H9 (cell line): Measurements from ENCODE around the gene FMC1. TPM values are rescaled to one million over a fixed set of nuclear protein-coding genes. Genes with fewer than 3 reads are reported as not detected.

Source experiments
- DNase-seq: peaks from one replicate; pipeline ENCODE4 v3.0.0-alpha.2; 2017
- H2AFZ ChIP-seq: one replicate; pipeline ENCODE4 v1.6.1; 2013; ENCODE audit warnings: mild to moderate bottlenecking, low read length, control low read depth, moderate library complexity
- H2AK5ac ChIP-seq: 2 replicates; pipeline ENCODE4 v1.6.1; 2013; ENCODE audit warnings: low read length, control low read depth, mixed read lengths; ENCODE audit not compliant: insufficient read length
- H2BK120ac ChIP-seq: one replicate; pipeline ENCODE4 v1.6.1; 2013; ENCODE audit warnings: low read depth, mild to moderate bottlenecking, low read length, control low read depth, inconsistent platforms; ENCODE audit not compliant: poor library complexity, severe bottlenecking
- H2BK12ac ChIP-seq: 2 replicates; pipeline ENCODE4 v1.6.1; 2013; ENCODE audit warnings: low read length, control low read depth, mixed read lengths, low read depth; ENCODE audit not compliant: insufficient read length
- H2BK15ac ChIP-seq: 2 replicates; pipeline ENCODE4 v1.6.1; 2013; ENCODE audit warnings: low read depth, low read length, control low read depth
- H2BK20ac ChIP-seq: one replicate; pipeline ENCODE4 v1.6.1; 2013; ENCODE audit warnings: low read depth, mild to moderate bottlenecking, low read length, control low read depth, inconsistent platforms; ENCODE audit not compliant: poor library complexity, severe bottlenecking
- H2BK5ac ChIP-seq: 2 replicates; pipeline ENCODE4 v1.6.1; 2013; ENCODE audit warnings: low read length, control low read depth, mixed read lengths; ENCODE audit not compliant: insufficient read length
- H3K14ac ChIP-seq: 2 replicates; pipeline ENCODE4 v1.6.1; 2013; ENCODE audit warnings: low read length, control low read depth; ENCODE audit not compliant: insufficient read depth
- H3K18ac ChIP-seq: 2 replicates; pipeline ENCODE4 v1.6.1; 2013; ENCODE audit warnings: low read depth, mild to moderate bottlenecking, mixed read lengths, low read length, control low read depth; ENCODE audit not compliant: insufficient read length
- H3K23ac ChIP-seq: 2 replicates; pipeline ENCODE4 v1.6.1; 2013; ENCODE audit warnings: low read length, control low read depth, mixed read lengths, low read depth; ENCODE audit not compliant: insufficient read length
- H3K23me2 ChIP-seq: 2 replicates; pipeline ENCODE4 v1.6.1; 2013; ENCODE audit warnings: low read depth, mild to moderate bottlenecking, mixed read lengths, low read length, control low read depth; ENCODE audit not compliant: insufficient read length, poor library complexity, severe bottlenecking
- H3K27ac ChIP-seq: 2 replicates; pipeline ENCODE4 v1.5.1; 2013; ENCODE audit warnings: low read length, control low read depth, mixed read lengths, low read depth; ENCODE audit not compliant: insufficient read length
- H3K27me3 ChIP-seq: 2 replicates; pipeline ENCODE4 v1.6.1; 2013; ENCODE audit warnings: low read length, control low read depth, inconsistent platforms; ENCODE audit not compliant: insufficient read depth
- H3K4ac ChIP-seq: 2 replicates; pipeline ENCODE4 v1.6.1; 2013; ENCODE audit warnings: low read depth, mild to moderate bottlenecking, control low read depth, inconsistent platforms, low read length, moderate library complexity
- H3K4me1 ChIP-seq: 2 replicates; pipeline ENCODE4 v1.6.1; 2013; ENCODE audit warnings: low read length, control low read depth, inconsistent platforms; ENCODE audit not compliant: insufficient read depth
- H3K4me2 ChIP-seq: 2 replicates; pipeline ENCODE4 v1.6.1; 2013; ENCODE audit warnings: low read length, control low read depth, mixed read lengths; ENCODE audit not compliant: insufficient read length, insufficient read depth
- H3K56ac ChIP-seq: 2 replicates; pipeline ENCODE4 v1.6.1; 2013; ENCODE audit warnings: low read depth, mild to moderate bottlenecking, mixed read lengths, low read length, control low read depth; ENCODE audit not compliant: insufficient read length
- H3K79me1 ChIP-seq: 2 replicates; pipeline ENCODE4 v1.6.1; 2013; ENCODE audit warnings: low read depth, mild to moderate bottlenecking, moderate library complexity, low read length, control low read depth, inconsistent platforms; ENCODE audit not compliant: insufficient read depth, poor library complexity, severe bottlenecking
- H3K79me2 ChIP-seq: 2 replicates; pipeline ENCODE4 v1.6.1; 2013; ENCODE audit warnings: low read length, control low read depth, inconsistent platforms; ENCODE audit not compliant: insufficient read depth
- H3K9ac ChIP-seq: 2 replicates; pipeline ENCODE4 v1.6.1; 2013; ENCODE audit warnings: low read length, control low read depth, mixed read lengths; ENCODE audit not compliant: insufficient read length; ENCODE audit errors: extremely low read depth
- H3K9me3 ChIP-seq: one replicate; pipeline ENCODE4 v1.6.1; 2013; ENCODE audit warnings: low read depth, low read length, inconsistent platforms; ENCODE audit not compliant: control insufficient read depth
- H3T11ph ChIP-seq: one replicate; pipeline ENCODE4 v1.6.1; 2013; ENCODE audit warnings: mild to moderate bottlenecking, low read length, control low read depth, inconsistent platforms
- H4K20me1 ChIP-seq: one replicate; pipeline ENCODE4 v1.6.1; 2013; ENCODE audit not compliant: control insufficient read depth, insufficient read length, insufficient read depth
- H4K5ac ChIP-seq: 2 replicates; pipeline ENCODE4 v1.6.1; 2013; ENCODE audit warnings: low read depth, mild to moderate bottlenecking, mixed read lengths, low read length, control low read depth; ENCODE audit not compliant: insufficient read length
- H4K8ac ChIP-seq: replicated peaks from 2 replicates; pipeline ENCODE4 v1.6.1; 2013; ENCODE audit warnings: low read length, control low read depth, mixed read lengths, low read depth; ENCODE audit not compliant: insufficient read length
- H4K91ac ChIP-seq: 2 replicates; pipeline ENCODE4 v1.6.1; 2013; ENCODE audit warnings: low read depth, mild to moderate bottlenecking, moderate library complexity, mixed read lengths, low read length, control low read depth; ENCODE audit not compliant: insufficient read length
- H3K27ac Mint-ChIP-seq, 3 experiments: 2 replicates in 2 of 3; 3 replicates in 1 of 3; pipeline ENCODE4 v1.8.0; 2020 to 2021; ENCODE audit warnings: mixed read lengths in 3 of 3, mild to moderate bottlenecking in 1 of 3, moderate library complexity in 1 of 3
- H3K27me3 Mint-ChIP-seq: 2 replicates; pipeline ENCODE4 v1.8.0; 2021; ENCODE audit warnings: low read depth, mild to moderate bottlenecking, moderate library complexity, mixed read lengths
- H3K36me3 Mint-ChIP-seq, 3 experiments: 2 replicates in 2 of 3; 3 replicates in 1 of 3; pipeline ENCODE4 v1.8.0; 2020 to 2021; ENCODE audit warnings: low read depth in 3 of 3, mixed read lengths in 3 of 3; ENCODE audit not compliant: insufficient read depth in 1 of 3
- H3K4me1 Mint-ChIP-seq, 2 experiments: 2 replicates each; pipeline ENCODE4 v1.8.0; 2020; ENCODE audit warnings: mixed read lengths in 2 of 2
- H3K4me3 Mint-ChIP-seq, 2 experiments: 2 replicates in 1 of 2; 3 replicates in 1 of 2; pipeline ENCODE4 v1.8.0; 2020 to 2021; ENCODE audit warnings: mild to moderate bottlenecking in 2 of 2, mixed read lengths in 2 of 2, moderate library complexity in 1 of 2
- H3K9me3 Mint-ChIP-seq, 2 experiments: 2 replicates in 1 of 2; 3 replicates in 1 of 2; pipeline ENCODE4 v1.8.0; 2020; ENCODE audit warnings: mild to moderate bottlenecking in 2 of 2, mixed read lengths in 2 of 2, moderate library complexity in 1 of 2
- CTCF ChIP-seq: fragments of 200-600 bp; sonication (generic); conservative IDR thresholded peaks from 3 replicates; pipeline ENCODE4 v1.8.0; 2021; ENCODE audit warnings: antibody characterized with exemption, mild to moderate bottlenecking
- WGBS: extraction: QIAGEN DNeasy Blood & Tissue Kit; methylation state at CpG from one replicate; pipeline ENCODE4 v1.1.7; 2013; ENCODE audit warnings: missing lambda C conversion rate, low lambda C conversion rate, mixed read lengths; ENCODE audit not compliant: insufficient read length; ENCODE audit errors: extremely low coverage; 5-methylcytosine and 5-hydroxymethylcytosine counted together
- total RNA-seq: library from RNA; stranded (reverse); gene quantifications from 2 replicates; pipeline ENCODE4 v1.2.1, GENCODE V29; 2021

FMC1 gene
- total RNA-seq, 1 experiment from 2014 or later: 10.9 TPM

- H4K20me1 ChIP-seq: no peaks in the 10 kb centered on the region
- Mint-ChIP-seq H3K4me3 (no peak overlapping the region), H3K36me3 (peaks cover 25 to 52% (median 51%) of the 10 kb centered on the region in 3 experiments; a peak in 6 of 7 replicates), H3K4me1 (no peaks in the 10 kb centered on the region), H3K27ac (no peak overlapping the region), H3K27me3 (no peaks in the 10 kb centered on the region), H3K9me3 (no peaks in the 10 kb centered on the region)
- H3K23ac ChIP-seq: no peak overlapping the region
- no peak overlapping the region for H3K56ac ChIP-seq
- no peak for DNase-seq
- H2BK12ac ChIP-seq: no peak overlapping the region
- no peak overlapping the region for H3T11ph ChIP-seq
- WGBS: no CpG with 5 or more reads among the region's 6 CpGs
- no peaks in the 10 kb centered on the region; the same call in 1 of the 2 replicates for H3K79me2 ChIP-seq
- no peak overlapping the region for H2BK120ac ChIP-seq
- no peaks in the 10 kb centered on the region for H3K27me3 ChIP-seq
- H3K4ac ChIP-seq: no peak overlapping the region
- H2BK20ac ChIP-seq: no peak overlapping the region
- no peak overlapping the region for H3K18ac ChIP-seq
- H4K8ac ChIP-seq: no peak overlapping the region
- H3K27ac ChIP-seq: no peak overlapping the region
- H2BK5ac ChIP-seq: no peak overlapping the region
- H3K14ac ChIP-seq: no peak overlapping the region
- no peaks in the 10 kb centered on the region for H3K23me2 ChIP-seq
- no peaks in the 10 kb centered on the region for H3K4me1 ChIP-seq
- H3K4me2 ChIP-seq: no peak overlapping the region
- no peak overlapping the region for H2AK5ac ChIP-seq
- TF ChIP-seq CTCF: no peak
- H4K5ac ChIP-seq: no peak overlapping the region
- no peak overlapping the region for H2BK15ac ChIP-seq
- peaks cover 6% of the 10 kb centered on the region for H3K79me1 ChIP-seq
- no peak overlapping the region for H3K9ac ChIP-seq
- H3K9me3 ChIP-seq: no peaks in the 10 kb centered on the region
- H4K91ac ChIP-seq: no peak overlapping the region
- H2AFZ ChIP-seq: no peak overlapping the region
These were observed 41.3 kb downstream of the FMC1 start for GRCh38 chr7:139382439-139382838.
